Skeletal muscle tissue (tissue), 4 donors: ENCODE data around the gene ZDHHC7. TPM values are rescaled to one million over a fixed set of nuclear protein-coding genes. Genes with fewer than 3 reads are reported as not detected.

Source experiments
- H3K27ac ChIP-seq: one replicate; pipeline ENCODE4 v1.7.0; 2013; ENCODE audit warnings: mild to moderate bottlenecking, low read depth, low read length, inconsistent platforms
- H3K27me3 ChIP-seq, 3 donors: one replicate each; pipeline ENCODE4 v1.7.0; 2013; ENCODE audit warnings: low read length in 3 of 3; ENCODE audit not compliant: control insufficient read depth in 3 of 3, insufficient read depth in 3 of 3
- H3K36me3 ChIP-seq, 3 donors: one replicate each; pipeline ENCODE4 v1.7.0; 2013; ENCODE audit warnings: low read length in 3 of 3; ENCODE audit not compliant: control insufficient read depth in 3 of 3, insufficient read depth in 3 of 3
- H3K4me1 ChIP-seq, 3 donors: one replicate each; pipeline ENCODE4 v1.7.0; 2013; ENCODE audit warnings: low read length in 3 of 3, mild to moderate bottlenecking in 3 of 3; ENCODE audit not compliant: control insufficient read depth in 3 of 3, insufficient read depth in 3 of 3
- H3K4me3 ChIP-seq, 3 donors: one replicate each; pipeline ENCODE4 v1.7.0; 2013; ENCODE audit warnings: low read length in 3 of 3
- H3K9ac ChIP-seq, 3 donors: one replicate each; pipeline ENCODE4 v1.7.0; 2013; ENCODE audit warnings: low read length in 3 of 3, mild to moderate bottlenecking in 3 of 3, moderate library complexity in 2 of 3, low read depth in 1 of 3
- H3K9me3 ChIP-seq, 3 donors: one replicate each; pipeline ENCODE4 v1.7.0; 2013; ENCODE audit warnings: low read length in 3 of 3; ENCODE audit not compliant: control insufficient read depth in 3 of 3
- total RNA-seq: library from RNA; depleted of rRNA; stranded (reverse); fragments of >200 nt; gene quantifications from one replicate; pipeline ENCODE4 v1.2.3, GENCODE V29; 2014
- donor health status: Osteomylitis.

ZDHHC7 gene
- total RNA-seq, 1 donor from 2014 or later: 19.8 TPM

GRCh38 chr16:84970447-84971127, 40.7 kb downstream of the ZDHHC7 start:
- no peak overlapping the region for H3K4me3 ChIP-seq
- no peak overlapping the region for H3K9ac ChIP-seq
- H3K4me1 ChIP-seq: peaks cover 8 to 12% (median 11%) of the 10 kb centered on the region in 3 donors
- no peaks in the 10 kb centered on the region for H3K9me3 ChIP-seq
- peaks cover 15 to 18% (median 17%) of the 10 kb centered on the region in 3 donors for H3K36me3 ChIP-seq
- no peak overlapping the region for H3K27ac ChIP-seq
- H3K27me3 ChIP-seq: peaks cover 0 to 3% (median 0%) of the 10 kb centered on the region in 3 donors

GRCh38 chr16:84967828-84968227, 43.5 kb downstream of the ZDHHC7 start:
- H3K9me3 ChIP-seq: no peaks in the 10 kb centered on the region
- no peak overlapping the region for H3K4me3 ChIP-seq
- H3K36me3 ChIP-seq: no peaks in the 10 kb centered on the region
- H3K27ac ChIP-seq: no peak overlapping the region
- peaks cover 4 to 14% (median 9%) of the 10 kb centered on the region in 3 donors for H3K27me3 ChIP-seq
- no peak overlapping the region for H3K9ac ChIP-seq
- H3K4me1 ChIP-seq: peaks cover 6 to 10% (median 8%) of the 10 kb centered on the region in 3 donors

GRCh38 chr16:84965428-84966415, 45.6 kb downstream of the ZDHHC7 start:
- Histone ChIP-seq H3K9ac (no peak overlapping the region), H3K27me3 (peaks cover 4 to 21% (median 9%) of the 10 kb centered on the region in 3 donors), H3K9me3 (no peaks in the 10 kb centered on the region), H3K4me1 (peaks cover 0 to 3% (median 0%) of the 10 kb centered on the region in 3 donors), H3K27ac (no peak overlapping the region), H3K4me3 (no peak overlapping the region), H3K36me3 (no peaks in the 10 kb centered on the region)

GRCh38 chr16:84964386-84965128, 46.8 kb downstream of the ZDHHC7 start:
- Histone ChIP-seq H3K27me3 (peaks cover 4 to 23% (median 9%) of the 10 kb centered on the region in 3 donors), H3K4me3 (no peak overlapping the region), H3K4me1 (no peaks in the 10 kb centered on the region), H3K9ac (no peak overlapping the region), H3K9me3 (no peaks in the 10 kb centered on the region), H3K27ac (no peak overlapping the region), H3K36me3 (no peaks in the 10 kb centered on the region)

GRCh38 chr16:84963066-84963465, 48.3 kb downstream of the ZDHHC7 start:
- H3K9ac ChIP-seq: no peak overlapping the region
- peaks cover 4 to 23% (median 9%) of the 10 kb centered on the region in 3 donors for H3K27me3 ChIP-seq
- H3K36me3 ChIP-seq: no peaks in the 10 kb centered on the region
- H3K27ac ChIP-seq: no peak overlapping the region
- no peak overlapping the region for H3K4me3 ChIP-seq
- no peaks in the 10 kb centered on the region for H3K9me3 ChIP-seq
- no peaks in the 10 kb centered on the region for H3K4me1 ChIP-seq

- no peaks in the 10 kb centered on the region for H3K9me3 ChIP-seq
- no peaks in the 10 kb centered on the region for H3K36me3 ChIP-seq
- no peak overlapping the region for H3K9ac ChIP-seq
- H3K4me3 ChIP-seq: no peak overlapping the region
- no peaks in the 10 kb centered on the region for H3K4me1 ChIP-seq
- H3K27me3 ChIP-seq: peaks cover 4 to 23% (median 9%) of the 10 kb centered on the region in 3 donors
- no peak overlapping the region for H3K27ac ChIP-seq
Measured at GRCh38 chr16:84960942-84961341, 50.4 kb downstream of the ZDHHC7 start.

GRCh38 chr16:84959784-84960417, 51.4 kb downstream of the ZDHHC7 start:
- Histone ChIP-seq H3K4me1 (no peaks in the 10 kb centered on the region), H3K9ac (no peak overlapping the region), H3K27ac (no peak overlapping the region), H3K36me3 (no peaks in the 10 kb centered on the region), H3K4me3 (no peak overlapping the region), H3K9me3 (no peaks in the 10 kb centered on the region), H3K27me3 (peaks cover 4 to 17% (median 9%) of the 10 kb centered on the region in 3 donors)

- Histone ChIP-seq H3K36me3 (no peaks in the 10 kb centered on the region), H3K4me3 (no peak overlapping the region), H3K27me3 (peaks cover 4 to 12% (median 8%) of the 10 kb centered on the region in 3 donors), H3K9me3 (no peaks in the 10 kb centered on the region), H3K4me1 (no peaks in the 10 kb centered on the region), H3K27ac (no peak overlapping the region), H3K9ac (no peak overlapping the region)
Measured at GRCh38 chr16:84959045-84959576, 52.2 kb downstream of the ZDHHC7 start.

GRCh38 chr16:84957792-84958191, 53.5 kb downstream of the ZDHHC7 start:
- no peaks in the 10 kb centered on the region for H3K9me3 ChIP-seq
- no peaks in the 10 kb centered on the region for H3K36me3 ChIP-seq
- no peak overlapping the region for H3K9ac ChIP-seq
- H3K27me3 ChIP-seq: peaks cover 0 to 10% (median 0%) of the 10 kb centered on the region in 3 donors
- H3K27ac ChIP-seq: no peak overlapping the region
- H3K4me3 ChIP-seq: no peak overlapping the region
- peaks cover 4 to 5% (median 5%) of the 10 kb centered on the region in 3 donors for H3K4me1 ChIP-seq
